ENCODE data around the gene SYNC. TPM values are rescaled to one million over a fixed set of nuclear protein-coding genes. Genes with fewer than 3 reads are reported as not detected.

The SYNC gene
- total and polyA plus RNA-seq, 10 of the 15 experiments (the other 5 are each of a cell fraction or from before 2014, with no cell fraction given), result 0.04 to 0.12 (median 0.05) TPM; not detected in 7

GRCh38 chr1:32709075-32709474 is 6.5 kb upstream of the SYNC start:
- intact Hi-C loops (cut with micrococcal nuclease; ENCODE audit: unreplicated experiment) (no loop called here), in situ Hi-C loops (cut with MboI) (no loop called here)
- no peak overlapping the region for H2AFZ ChIP-seq (ENCODE audit: control insufficient read depth, low read depth, low read length)
- H3K9me3 ChIP-seq (replicated peaks; ENCODE audit: control insufficient read depth, insufficient read depth, low read length), result no peaks in the 10 kb centered on the region
- no peaks in the 10 kb centered on the region for H3K36me3 ChIP-seq (ENCODE audit: control insufficient read depth in 2 of 2, insufficient read depth in 2 of 2, low read length in 1 of 2)
- H3K4me3 ChIP-seq, result no peak overlapping the region
- ChIA-PET RAD21 (ENCODE audit: unreplicated experiment) (interaction anchor here (0.7 to 2.2 kb wide), 2 partner anchors 64 to 189 kb away, joined by 3 to 9 read pairs; no protein-coding TSS in a partner anchor), POLR2A (no interaction called here), SMC1A (ENCODE audit: uncharacterized antibody, unreplicated experiment) (no interaction called here), CTCF (interaction anchor here (0.6 to 1.7 kb wide), 5 partner anchors 21 to 189 kb away, joined by 3 to 5 read pairs (median 3); no protein-coding TSS in a partner anchor)
- H3K9ac ChIP-seq (ENCODE audit: control insufficient read depth, insufficient read depth, low read length), result no peak overlapping the region
- BruUV-seq (replicated peaks), result no TSS peak
- no peaks in the 10 kb centered on the region for H4K20me1 ChIP-seq (ENCODE audit: control insufficient read depth, insufficient read depth)
- no peak overlapping the region for H3K4me2 ChIP-seq (ENCODE audit: control insufficient read depth, insufficient read depth)
- TF ChIP-seq NFYB (IDR thresholded peaks at IDR 0.05; ENCODE audit: insufficient read depth, low read depth, low read length) (no peak), DPF2 (IDR thresholded peaks at IDR 0.05) (no peak), SKIL (IDR thresholded peaks at IDR 0.05; ENCODE audit: low read depth, poor library complexity, severe bottlenecking) (no peak), ZNF207 (IDR thresholded peaks at IDR 0.05; ENCODE audit: borderline replicate concordance) (no peak), ZBTB33 (IDR thresholded peaks at IDR 0.05) (no peak), MYB (IDR thresholded peaks at IDR 0.05; ENCODE audit: borderline replicate concordance, low read depth, low read length) (no peak), NFXL1 (IDR thresholded peaks at IDR 0.05; ENCODE audit: borderline replicate concordance) (no peak), SMARCA5 (IDR thresholded peaks at IDR 0.05) (no peak), ZNF217 (IDR thresholded peaks at IDR 0.05) (no peak), SMC3 (IDR thresholded peaks at IDR 0.05; ENCODE audit: borderline replicate concordance, low read length) (no peak), RELB (IDR thresholded peaks at IDR 0.05; ENCODE audit: low read depth) (no peak), YY1 (IDR thresholded peaks at IDR 0.05; ENCODE audit: low read depth, low read length) (no peak), MTA2 (IDR thresholded peaks at IDR 0.05; ENCODE audit: low read depth) (no peak)
- H3K79me2 ChIP-seq (ENCODE audit: control insufficient read depth, insufficient read depth, low read length), result no peaks in the 10 kb centered on the region
- H3K4me1 ChIP-seq (ENCODE audit: control insufficient read depth, insufficient read depth, low read length), result no peaks in the 10 kb centered on the region
- no peaks in the 10 kb centered on the region; a peak in 1 of 4 replicates for H3K27me3 ChIP-seq (replicated peaks in 1 of 2; ENCODE audit: control insufficient read depth in 2 of 2, insufficient read depth in 2 of 2, low read length in 1 of 2)
- ATAC-seq (no peak), FAIRE-seq (no peak), DNase-seq (ENCODE audit: low read depth, low spot score) (no peak)
- WGBS (ENCODE audit: insufficient coverage, insufficient replicate concordance, low lambda C conversion rate, missing lambda C conversion rate), result no CpG with 5 or more reads among the region's 2 CpGs
- H3K27ac ChIP-seq (ENCODE audit: control insufficient read depth, insufficient read depth), result no peak overlapping the region

All from GM12878 (cell line).